SK-N-SH treated with all-trans-retinoic acid at 6 μM for 48 hours (cell line): Measurements from ENCODE around the gene QRSL1.

Source experiments
- ARNTL ChIP-seq: fragments of 450-650 bp; formaldehyde crosslinking; IDR thresholded peaks from 2 replicates; pipeline ENCODE4 v1.5.0; 2020; ENCODE audit warnings: low read depth, mild to moderate bottlenecking, moderate library complexity, borderline replicate concordance
- CSDC2 ChIP-seq: fragments of 250-450 bp; sonication (Bioruptor Pico); IDR thresholded peaks from 2 replicates; pipeline ENCODE4 v1.5.0; 2020; ENCODE audit warnings: mild to moderate bottlenecking, moderate library complexity
- CSRNP3 ChIP-seq: fragments of 250-450 bp; sonication (Bioruptor Pico); IDR thresholded peaks from 2 replicates; pipeline ENCODE4 v1.5.1; 2021; ENCODE audit warnings: mild to moderate bottlenecking, moderate library complexity
- ISL1 ChIP-seq: fragments of 250-450 bp; sonication (Bioruptor Pico); IDR thresholded peaks from 2 replicates; pipeline ENCODE4 v2.1.2; 2022; ENCODE audit warnings: mild to moderate bottlenecking, moderate library complexity
- POU6F1 ChIP-seq: fragments of 250-450 bp; sonication (Bioruptor Pico); IDR thresholded peaks from 2 replicates; pipeline ENCODE4 v1.8.0; 2021; ENCODE audit warnings: low read depth, mild to moderate bottlenecking, moderate library complexity, borderline replicate concordance
- RARB ChIP-seq: fragments of 250-450 bp; sonication (Bioruptor Pico); IDR thresholded peaks from 2 replicates; pipeline ENCODE4 v1.8.0; 2021; ENCODE audit warnings: mild to moderate bottlenecking, moderate library complexity
- SNAI2 ChIP-seq: fragments of 250-450 bp; sonication (Bioruptor Pico); IDR thresholded peaks from 2 replicates; pipeline ENCODE4 v1.5.0; 2020; ENCODE audit warnings: mild to moderate bottlenecking, moderate library complexity
- TCF4 ChIP-seq: fragments of 250-450 bp; sonication (Bioruptor Pico); IDR thresholded peaks from 2 replicates; pipeline ENCODE4 v1.8.0; 2021; ENCODE audit warnings: mild to moderate bottlenecking, moderate library complexity, borderline replicate concordance
- ZFP3 ChIP-seq: fragments of 250-450 bp; sonication (Bioruptor Pico); IDR thresholded peaks from 2 replicates; pipeline ENCODE4 v1.5.0; 2020; ENCODE audit warnings: mild to moderate bottlenecking, moderate library complexity
- ZNF8 ChIP-seq: fragments of 450-650 bp; formaldehyde crosslinking; IDR thresholded peaks from 2 replicates; pipeline ENCODE4 v1.5.0; 2020; ENCODE audit warnings: mild to moderate bottlenecking, moderate library complexity
- TF ChIP-seq, protein P1 (sequence below): fragments of 250-450 bp; sonication (Bioruptor Pico); IDR thresholded peaks from 2 replicates; pipeline ENCODE4 v1.5.1; 2020; ENCODE audit warnings: low read depth, mild to moderate bottlenecking, moderate library complexity
- TF ChIP-seq, protein P2 (sequence below): fragments of 250-450 bp; sonication (Bioruptor Pico); IDR thresholded peaks from 2 replicates; pipeline ENCODE4 v1.8.0; 2020; ENCODE audit warnings: mild to moderate bottlenecking, moderate library complexity, borderline replicate concordance

GRCh38 chr6:106700581-106700980 lies 71.2 kb downstream of the QRSL1 start:
- no peak for TF ChIP-seq CSDC2 (CRISPR knock-in tag)
- TF ChIP-seq ZFP3 (CRISPR knock-in tag) = no peak
- TF ChIP-seq ARNTL (CRISPR knock-in tag) = no peak
- TF ChIP-seq, protein P1, sequence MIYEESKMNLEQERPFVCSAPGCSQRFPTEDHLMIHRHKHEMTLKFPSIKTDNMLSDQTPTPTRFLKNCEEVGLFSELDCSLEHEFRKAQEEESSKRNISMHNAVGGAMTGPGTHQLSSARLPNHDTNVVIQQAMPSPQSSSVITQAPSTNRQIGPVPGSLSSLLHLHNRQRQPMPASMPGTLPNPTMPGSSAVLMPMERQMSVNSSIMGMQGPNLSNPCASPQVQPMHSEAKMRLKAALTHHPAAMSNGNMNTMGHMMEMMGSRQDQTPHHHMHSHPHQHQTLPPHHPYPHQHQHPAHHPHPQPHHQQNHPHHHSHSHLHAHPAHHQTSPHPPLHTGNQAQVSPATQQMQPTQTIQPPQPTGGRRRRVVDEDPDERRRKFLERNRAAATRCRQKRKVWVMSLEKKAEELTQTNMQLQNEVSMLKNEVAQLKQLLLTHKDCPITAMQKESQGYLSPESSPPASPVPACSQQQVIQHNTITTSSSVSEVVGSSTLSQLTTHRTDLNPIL (CRISPR knock-in tag) = no peak
- no peak for TF ChIP-seq POU6F1 (CRISPR knock-in tag)
- no peak for TF ChIP-seq TCF4 (CRISPR knock-in tag)
- TF ChIP-seq ZNF8 = no peak
- TF ChIP-seq RARB (CRISPR knock-in tag) = no peak
- TF ChIP-seq CSRNP3 (CRISPR knock-in tag) = no peak
- TF ChIP-seq ISL1 (CRISPR knock-in tag) = no peak
- TF ChIP-seq SNAI2 (CRISPR knock-in tag) = no peak
- TF ChIP-seq, protein P2, sequence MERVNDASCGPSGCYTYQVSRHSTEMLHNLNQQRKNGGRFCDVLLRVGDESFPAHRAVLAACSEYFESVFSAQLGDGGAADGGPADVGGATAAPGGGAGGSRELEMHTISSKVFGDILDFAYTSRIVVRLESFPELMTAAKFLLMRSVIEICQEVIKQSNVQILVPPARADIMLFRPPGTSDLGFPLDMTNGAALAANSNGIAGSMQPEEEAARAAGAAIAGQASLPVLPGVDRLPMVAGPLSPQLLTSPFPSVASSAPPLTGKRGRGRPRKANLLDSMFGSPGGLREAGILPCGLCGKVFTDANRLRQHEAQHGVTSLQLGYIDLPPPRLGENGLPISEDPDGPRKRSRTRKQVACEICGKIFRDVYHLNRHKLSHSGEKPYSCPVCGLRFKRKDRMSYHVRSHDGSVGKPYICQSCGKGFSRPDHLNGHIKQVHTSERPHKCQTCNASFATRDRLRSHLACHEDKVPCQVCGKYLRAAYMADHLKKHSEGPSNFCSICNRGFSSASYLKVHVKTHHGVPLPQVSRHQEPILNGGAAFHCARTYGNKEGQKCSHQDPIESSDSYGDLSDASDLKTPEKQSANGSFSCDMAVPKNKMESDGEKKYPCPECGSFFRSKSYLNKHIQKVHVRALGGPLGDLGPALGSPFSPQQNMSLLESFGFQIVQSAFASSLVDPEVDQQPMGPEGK = no peak
